ENCODE measurements around the gene ATP8B4.

GRCh38 chr15:50164458-50164857 lies 45.4 kb upstream of the ATP8B4 start:
- TF ChIP-seq CTCF (conservative IDR thresholded peaks at IDR 0.05; ENCODE audit: low read length) (no peak), EZH2phosphoT487 (IDR thresholded peaks at IDR 0.05; ENCODE audit: borderline replicate concordance) (no peak)

All from Loucy (cell line).